ENCODE data around the gene SLC25A51.

SLC25A51 gene

DNA sequence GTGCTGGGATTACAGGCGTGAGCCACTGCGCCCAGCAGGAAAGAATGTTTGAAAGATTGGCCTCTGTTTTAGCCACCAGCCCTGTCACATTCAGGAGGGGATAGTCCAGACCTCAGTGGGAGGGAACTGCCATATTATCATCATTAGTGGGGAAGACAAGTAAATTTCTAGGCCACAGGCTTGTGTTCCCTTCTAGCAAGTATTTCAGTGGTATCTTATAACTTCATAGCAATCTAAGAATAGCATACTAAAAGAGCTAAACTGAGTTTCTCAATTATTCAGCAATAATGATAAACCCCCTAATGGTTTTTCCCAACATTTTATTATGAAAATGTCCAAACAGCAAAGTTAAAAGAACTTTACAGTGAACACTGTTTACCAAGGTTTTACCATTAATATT, 30.0 kb downstream of the SLC25A51 start:
- no peak for DNase-seq
- H3K36me3 Mint-ChIP-seq (ENCODE audit: low read depth), result peaks cover 34% of the 10 kb centered on the region
- no peaks in the 10 kb centered on the region for H3K9me3 Mint-ChIP-seq
- H3K27ac Mint-ChIP-seq, result no peak overlapping the region
- H3K4me1 Mint-ChIP-seq (ENCODE audit: low read depth), result no peaks in the 10 kb centered on the region
- no peak overlapping the region for H3K4me3 Mint-ChIP-seq
- no peaks in the 10 kb centered on the region for H3K27me3 Mint-ChIP-seq

DNA sequence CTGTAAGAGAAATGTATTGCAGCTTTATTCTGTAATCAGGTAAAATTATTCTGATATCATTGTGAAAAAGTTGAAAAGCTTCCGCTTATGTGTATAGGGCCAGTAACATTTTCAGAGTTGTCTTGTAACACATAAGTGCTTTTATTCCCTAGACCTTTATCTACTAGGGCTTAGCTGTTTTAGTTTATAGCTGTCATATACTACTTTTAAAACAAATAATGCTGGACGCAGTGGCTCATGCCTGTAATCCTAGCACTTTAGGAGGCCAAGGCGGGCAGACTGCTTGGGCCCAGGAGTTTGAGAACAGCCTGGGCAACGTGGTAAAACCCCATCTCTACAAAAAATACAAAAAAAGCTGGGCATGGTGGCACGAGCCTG, 33.1 kb downstream of the SLC25A51 start:
- Mint-ChIP-seq H3K36me3 (ENCODE audit: low read depth) (peaks cover 17% of the 10 kb centered on the region), H3K27me3 (no peaks in the 10 kb centered on the region), H3K4me3 (no peak overlapping the region), H3K27ac (no peak overlapping the region), H3K9me3 (no peaks in the 10 kb centered on the region), H3K4me1 (ENCODE audit: low read depth) (no peaks in the 10 kb centered on the region)
- no peak for DNase-seq

DNA sequence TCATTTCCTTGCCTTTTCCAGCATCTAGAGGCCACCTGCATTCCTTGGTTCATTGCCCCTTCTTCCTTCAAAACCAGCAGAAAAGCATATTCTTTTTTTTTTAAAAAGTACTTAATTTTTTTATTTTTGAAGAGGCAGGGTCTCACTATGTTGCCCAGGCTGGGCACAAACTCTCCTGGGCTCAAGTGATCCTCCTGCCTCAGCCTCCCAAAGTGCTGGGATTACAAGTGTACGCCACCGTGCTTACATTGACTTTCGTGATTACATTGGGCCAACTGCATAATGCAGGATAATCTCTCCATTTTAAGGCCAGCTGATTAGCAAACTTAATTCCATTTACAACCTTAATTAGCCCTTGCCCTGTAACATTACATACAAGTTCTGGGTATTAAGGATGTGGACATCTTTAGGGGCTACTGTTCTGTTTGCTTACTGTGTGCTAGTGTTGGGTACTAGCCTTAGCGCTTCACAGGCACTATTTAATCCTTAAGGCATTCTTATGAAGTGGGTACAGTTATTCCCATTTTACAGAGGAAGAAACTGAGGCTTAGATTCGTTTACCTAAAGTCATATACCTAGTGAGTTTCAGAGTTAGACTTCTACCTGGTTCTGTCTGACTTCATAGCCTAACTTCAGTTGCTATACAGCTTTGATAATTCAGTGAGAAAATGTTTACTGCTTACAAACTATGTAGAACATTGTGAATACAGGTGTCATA, 33.7 kb downstream of the SLC25A51 start:
- DNase-seq, result no peak
- Mint-ChIP-seq H3K27ac (no peak overlapping the region), H3K4me1 (ENCODE audit: low read depth) (no peaks in the 10 kb centered on the region), H3K9me3 (no peaks in the 10 kb centered on the region), H3K4me3 (no peak overlapping the region), H3K36me3 (ENCODE audit: low read depth) (peaks cover 12% of the 10 kb centered on the region), H3K27me3 (no peaks in the 10 kb centered on the region)

DNA sequence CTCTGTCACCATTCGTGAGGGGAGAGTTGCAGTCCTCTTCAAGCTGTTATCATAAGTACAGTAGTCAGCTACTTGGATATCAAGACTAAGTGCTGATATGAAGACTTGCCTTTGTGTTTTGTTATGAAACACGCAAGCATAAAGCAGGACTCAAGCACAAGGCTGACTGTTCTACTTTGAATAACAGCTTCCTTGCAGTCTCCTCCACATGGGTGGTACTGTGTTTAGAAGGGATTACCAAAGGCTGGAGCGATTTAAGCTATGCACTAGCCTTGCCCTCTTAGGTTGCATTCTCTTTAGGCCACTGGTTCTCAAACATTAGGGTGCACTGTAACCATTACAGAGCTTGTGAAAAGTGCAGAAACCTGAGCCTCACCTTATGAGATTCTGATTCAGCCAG, 41.4 kb downstream of the SLC25A51 start:
- Mint-ChIP-seq H3K36me3 (ENCODE audit: low read depth) (peaks cover 66% of the 10 kb centered on the region), H3K27me3 (no peaks in the 10 kb centered on the region), H3K4me1 (ENCODE audit: low read depth) (no peaks in the 10 kb centered on the region)

DNA sequence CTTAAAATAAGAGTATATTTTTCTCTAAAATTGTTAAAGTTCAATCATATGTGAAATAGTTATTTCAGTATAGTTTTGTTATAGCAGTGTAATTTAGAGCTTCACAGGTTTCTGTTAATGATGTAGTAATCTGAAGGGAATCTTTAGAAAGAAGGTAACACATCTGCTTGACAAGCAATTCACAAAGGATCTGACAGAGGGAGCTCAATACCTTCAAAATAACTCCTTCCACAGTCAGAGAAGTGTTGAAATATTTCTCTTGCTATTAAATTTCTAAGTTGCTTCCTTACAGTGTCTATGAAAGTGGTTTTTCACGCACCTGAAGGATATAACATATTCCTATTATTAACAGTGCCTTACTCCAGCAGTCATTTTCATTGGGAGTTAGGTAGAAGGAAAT, 44.9 kb downstream of the SLC25A51 start:
- Mint-ChIP-seq H3K4me1 (ENCODE audit: low read depth) (no peaks in the 10 kb centered on the region), H3K4me3 (no peak overlapping the region), H3K27ac (no peak overlapping the region), H3K36me3 (ENCODE audit: low read depth) (peaks cover 83% of the 10 kb centered on the region), H3K27me3 (no peaks in the 10 kb centered on the region), H3K9me3 (no peaks in the 10 kb centered on the region)
- no peak for DNase-seq

More for the DNA sequence above, 41.4 kb downstream of the SLC25A51 start:
- DNase-seq, result no peak
- no peaks in the 10 kb centered on the region for H3K9me3 Mint-ChIP-seq
- H3K4me3 Mint-ChIP-seq, result no peak overlapping the region
- H3K27ac Mint-ChIP-seq, result no peak overlapping the region

DNA sequence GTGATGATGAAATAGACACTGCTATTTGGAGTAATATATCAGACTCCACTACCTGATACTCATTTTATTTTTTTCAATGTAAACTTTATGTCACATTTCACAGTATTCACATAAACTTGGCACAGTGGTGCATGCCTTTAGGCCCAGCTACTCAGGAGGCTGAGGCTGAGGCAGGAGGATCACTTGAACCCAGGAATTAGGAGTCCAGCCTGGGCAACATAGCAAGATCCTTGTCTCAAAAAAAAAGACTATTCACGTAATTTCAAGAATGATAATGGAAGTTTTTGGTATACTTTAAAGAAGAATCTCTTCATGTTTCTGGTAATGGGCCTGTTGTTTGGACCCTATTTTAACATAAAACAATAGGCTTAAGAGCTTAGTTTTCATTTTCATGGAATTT, 47.4 kb downstream of the SLC25A51 start:
- no peak for DNase-seq
- no peak overlapping the region for H3K4me3 Mint-ChIP-seq
- no peaks in the 10 kb centered on the region for H3K27me3 Mint-ChIP-seq
- H3K36me3 Mint-ChIP-seq (ENCODE audit: low read depth), result peaks cover 75% of the 10 kb centered on the region
- no peaks in the 10 kb centered on the region for H3K9me3 Mint-ChIP-seq
- no peak overlapping the region for H3K27ac Mint-ChIP-seq
- H3K4me1 Mint-ChIP-seq (ENCODE audit: low read depth), result no peaks in the 10 kb centered on the region

DNA sequence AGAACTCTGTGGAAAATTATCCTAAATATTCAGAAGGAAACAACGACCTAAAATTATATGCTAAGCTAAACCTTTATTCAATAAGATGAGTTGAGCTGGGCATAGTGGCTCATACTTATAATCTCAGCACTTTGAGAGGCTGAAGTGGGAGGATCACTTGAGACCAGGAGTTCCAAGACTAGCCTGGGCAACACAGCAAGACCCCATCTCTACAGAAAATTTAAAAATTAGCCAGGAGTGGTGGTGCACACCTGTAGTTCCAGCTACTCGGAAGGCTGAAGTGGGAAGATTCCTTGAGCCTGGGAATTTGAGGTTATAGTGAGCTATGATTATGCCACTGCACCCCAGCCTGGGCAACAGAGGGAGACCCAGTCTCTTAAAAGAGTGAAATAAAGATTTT, 51.7 kb downstream of the SLC25A51 start:
- no peak for DNase-seq
- H3K27ac Mint-ChIP-seq, result no peak overlapping the region
- H3K4me3 Mint-ChIP-seq, result no peak overlapping the region

DNA sequence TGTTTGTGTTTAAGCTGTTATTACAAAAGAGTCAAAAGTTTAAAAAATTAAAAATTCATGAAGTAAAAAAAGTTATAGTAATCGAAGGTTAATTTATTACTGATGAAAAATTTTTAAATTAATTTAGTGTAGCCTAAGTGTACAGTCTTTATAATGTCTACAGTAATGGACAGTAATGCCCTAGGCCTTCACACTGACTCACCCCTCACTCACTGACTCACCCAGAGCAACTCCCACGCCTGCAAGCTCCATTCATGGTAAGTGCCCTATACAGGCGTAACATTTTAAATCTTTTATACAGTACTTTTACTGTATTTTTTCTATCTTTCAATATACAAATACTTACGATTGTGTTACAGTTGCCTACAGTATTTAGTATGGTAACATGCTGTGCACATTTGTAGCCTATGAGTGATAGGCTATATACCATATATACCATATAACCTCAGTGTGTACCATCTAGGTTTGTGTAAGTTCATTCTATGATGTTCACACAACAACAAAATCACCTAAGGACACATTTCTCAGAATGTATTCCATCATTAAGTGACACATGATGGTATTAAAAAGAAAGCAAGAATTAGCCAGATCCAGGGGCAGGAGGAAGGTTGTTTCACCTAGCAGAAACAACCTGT, 63.2 kb downstream of the SLC25A51 start:
- no peaks in the 10 kb centered on the region for H3K27me3 Mint-ChIP-seq
- no peak for DNase-seq
- no peaks in the 10 kb centered on the region for H3K9me3 Mint-ChIP-seq
- no peak overlapping the region for H3K4me3 Mint-ChIP-seq
- no peak overlapping the region for H3K27ac Mint-ChIP-seq
- peaks cover 61% of the 10 kb centered on the region for H3K36me3 Mint-ChIP-seq (ENCODE audit: low read depth)
- peaks cover 19% of the 10 kb centered on the region for H3K4me1 Mint-ChIP-seq (ENCODE audit: low read depth)

More for the DNA sequence above, 51.7 kb downstream of the SLC25A51 start:
- Mint-ChIP-seq H3K9me3 (no peaks in the 10 kb centered on the region), H3K36me3 (ENCODE audit: low read depth) (peaks cover 58% of the 10 kb centered on the region), H3K4me1 (ENCODE audit: low read depth) (no peaks in the 10 kb centered on the region), H3K27me3 (no peaks in the 10 kb centered on the region)

DNA sequence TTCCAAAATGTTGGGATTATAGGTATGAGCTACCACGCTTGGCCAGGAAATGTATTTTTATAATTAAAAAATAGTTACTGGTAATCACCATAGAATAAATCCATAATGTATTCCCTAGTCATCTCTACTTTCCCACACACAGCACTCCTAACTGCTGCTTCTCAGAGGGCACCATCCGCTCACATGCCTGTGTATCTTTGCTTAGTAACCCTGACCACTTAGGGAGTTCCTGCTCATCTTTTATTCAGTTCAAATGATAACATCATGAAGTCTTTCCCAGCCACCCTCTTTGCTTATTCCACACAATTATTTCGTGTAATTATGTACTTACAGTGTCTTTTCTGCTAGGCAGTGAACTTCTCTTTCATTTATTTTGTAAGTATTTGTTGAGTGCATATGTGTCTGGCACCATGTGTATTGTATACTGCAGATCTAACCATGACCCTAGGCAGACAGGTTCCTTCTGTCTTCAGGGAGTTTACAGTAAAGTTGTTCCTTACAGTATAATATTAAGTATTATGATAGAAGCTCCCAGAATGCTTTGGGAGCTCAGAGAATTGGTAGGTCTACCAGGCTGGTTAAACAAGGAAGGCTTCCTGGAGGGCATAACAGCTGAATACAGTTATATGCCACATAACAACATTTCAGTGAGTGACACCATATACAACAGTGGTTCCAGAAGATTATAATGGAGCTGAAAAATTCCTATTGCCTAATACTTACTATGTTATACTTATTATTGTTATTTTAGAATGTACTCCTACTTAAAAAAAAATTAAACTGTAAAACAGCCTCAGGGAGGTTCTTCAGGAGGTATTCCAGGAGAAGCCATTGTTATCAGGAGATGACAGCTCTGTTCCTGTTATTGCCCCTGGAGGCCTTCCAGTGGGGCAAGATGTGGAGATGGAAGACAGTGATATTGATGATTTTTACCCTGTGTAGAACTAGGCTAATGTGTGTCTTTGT, 64.1 kb downstream of the SLC25A51 start:
- no peak overlapping the region for H3K27ac Mint-ChIP-seq
- peaks cover 21% of the 10 kb centered on the region for H3K4me1 Mint-ChIP-seq (ENCODE audit: low read depth)

More for the DNA sequence above, 64.1 kb downstream of the SLC25A51 start:
- Mint-ChIP-seq H3K9me3 (no peaks in the 10 kb centered on the region), H3K27me3 (no peaks in the 10 kb centered on the region), H3K36me3 (ENCODE audit: low read depth) (peaks cover 52% of the 10 kb centered on the region), H3K4me3 (no peak overlapping the region)
- no peak for DNase-seq
